HG03066 (cell line): ENCODE results near the gene PLEKHO1.
"Not testable (repeated sequence)": the region's sequence is repeated elsewhere in the genome, so short reads cannot be mapped to it uniquely, and the experiment has no call there.

Experiments
- ATAC-seq: cut with Tn5 transposase; IDR thresholded peaks from one replicate; pipeline ENCODE4 v1.9.1; 2021; ENCODE audit warnings: low read depth; ENCODE audit not compliant: unreplicated experiment

Gene PLEKHO1

DNA sequence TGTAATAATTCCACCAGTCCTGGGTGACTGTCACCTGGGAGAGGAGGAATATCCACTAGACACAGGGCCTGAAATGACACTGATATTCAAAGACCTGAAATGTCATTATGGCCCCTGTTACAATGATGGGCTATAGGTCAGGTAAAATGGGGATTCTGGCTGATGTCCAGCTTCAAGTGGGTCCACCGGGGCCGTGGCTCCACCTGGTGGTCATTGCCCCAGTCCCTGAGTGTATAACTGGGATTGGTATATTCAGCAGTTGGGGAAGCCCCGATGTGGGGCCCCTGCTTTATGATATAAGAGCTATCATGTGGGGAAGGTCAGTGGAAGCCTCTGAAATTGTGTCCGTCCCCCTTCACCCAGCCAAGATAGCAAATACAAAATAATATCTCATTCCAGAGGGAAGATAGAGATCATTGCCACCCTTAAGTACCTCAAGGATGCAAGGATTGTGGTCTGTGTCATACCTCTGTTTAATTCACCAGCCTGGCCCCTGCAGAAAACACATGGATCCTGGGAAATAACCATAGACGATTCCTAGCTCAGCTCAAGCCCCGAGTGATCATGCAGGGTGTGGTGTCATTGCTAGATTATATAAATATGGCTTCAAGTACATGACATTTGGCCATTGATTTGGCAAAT lies 19.4 kb downstream of the PLEKHO1 start:
- no peak for ATAC-seq

DNA sequence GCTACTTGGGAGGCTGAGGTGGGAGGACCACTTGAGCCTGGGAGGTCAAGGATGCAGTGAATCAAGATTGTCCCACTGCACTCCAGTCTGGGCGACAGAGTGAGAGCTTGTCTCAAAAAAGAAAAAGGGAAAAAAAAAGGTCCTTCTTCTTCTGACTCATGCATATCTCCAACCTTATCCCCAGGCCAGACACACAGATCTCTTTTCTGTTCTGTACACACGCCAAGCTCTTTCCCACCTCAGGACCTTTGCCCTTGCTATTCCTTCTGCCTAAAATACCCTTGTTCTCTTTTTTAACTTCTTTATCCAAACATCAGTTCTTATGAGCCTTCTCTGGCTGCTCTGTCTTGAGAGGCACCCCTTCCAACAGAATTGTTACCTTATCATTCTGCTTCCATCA lies 22.1 kb downstream of the PLEKHO1 start:
- ATAC-seq = no peak

DNA sequence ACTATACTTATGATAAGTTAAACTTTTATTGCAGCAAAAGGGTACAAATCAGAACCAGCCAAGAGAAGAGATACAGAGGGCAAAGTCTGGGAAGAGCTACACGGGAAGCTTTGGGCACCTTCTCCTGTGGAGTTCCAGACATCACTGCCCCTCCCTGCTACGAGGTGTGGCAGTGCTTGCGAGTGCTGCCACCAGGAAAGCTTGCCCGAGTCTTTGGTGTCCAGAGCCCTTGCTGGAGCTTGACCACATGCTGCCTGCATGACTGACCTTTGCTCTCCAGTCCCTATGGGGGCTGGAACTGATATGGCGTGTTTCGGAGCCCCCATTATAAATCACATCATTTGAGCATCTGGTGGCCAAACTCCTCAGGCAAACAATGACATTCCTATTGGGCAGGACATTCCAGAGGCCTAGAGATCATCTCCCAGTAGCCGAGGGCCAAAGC lies 23.4 kb downstream of the PLEKHO1 start:
- ATAC-seq = no peak

DNA sequence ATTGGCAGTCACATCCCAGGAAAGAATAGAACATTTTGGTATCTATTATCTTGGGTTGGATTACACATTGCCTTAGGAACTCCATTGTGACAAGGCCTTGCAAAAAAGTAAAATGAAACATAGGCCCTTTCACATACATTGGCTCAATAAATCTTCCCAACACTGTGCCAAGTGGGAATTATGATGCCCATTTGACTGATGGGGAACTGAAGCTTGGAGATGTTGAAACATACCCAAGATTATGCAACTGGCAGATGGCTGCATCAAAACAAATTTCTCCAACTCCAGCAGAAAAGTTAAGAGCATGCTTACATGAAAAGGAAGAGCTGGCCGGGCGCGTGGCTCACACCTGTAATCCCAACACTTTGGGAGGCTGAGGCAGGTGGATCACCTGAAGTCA lies 26.9 kb downstream of the PLEKHO1 start:
- no peak for ATAC-seq

DNA sequence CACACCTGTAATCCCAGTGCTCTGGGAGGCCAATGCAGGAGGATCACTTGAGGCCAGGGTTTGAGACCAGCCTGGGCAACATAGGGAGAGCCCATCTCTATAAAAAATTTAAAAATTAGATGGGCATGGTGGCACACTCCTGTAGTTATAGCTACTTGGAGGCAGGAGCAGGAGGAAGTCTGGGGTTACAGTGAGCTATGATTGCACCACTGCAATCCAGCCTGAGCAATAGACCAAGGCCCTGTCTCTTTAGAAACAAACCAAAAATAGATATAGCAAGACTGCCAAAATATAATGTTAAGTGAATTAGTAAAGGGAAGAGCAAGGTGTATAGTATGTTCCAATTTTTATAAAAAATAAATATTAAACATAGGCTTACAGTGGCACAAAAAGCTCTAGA lies 28.8 kb downstream of the PLEKHO1 start:
- ATAC-seq = no peak

DNA sequence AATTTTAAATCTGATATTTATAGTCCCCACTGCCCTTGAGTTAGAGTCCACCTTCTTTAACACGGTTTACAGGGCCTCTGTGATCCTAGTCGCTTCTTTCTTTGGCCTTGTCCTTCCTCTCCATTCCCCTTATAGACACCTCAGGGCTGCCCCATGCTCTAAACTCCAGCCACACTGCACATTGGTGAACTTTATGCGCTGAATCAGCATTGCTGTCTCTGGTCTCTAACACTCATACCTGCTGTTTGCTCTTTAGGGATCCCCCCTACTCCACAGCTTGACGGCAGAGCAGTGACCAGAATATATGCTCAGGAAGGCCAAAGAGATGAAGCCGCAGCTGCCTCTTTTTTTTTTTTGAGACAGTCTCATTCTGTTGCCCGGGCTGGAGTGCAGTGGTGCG lies 30.2 kb downstream of the PLEKHO1 start:
- ATAC-seq = no peak

DNA sequence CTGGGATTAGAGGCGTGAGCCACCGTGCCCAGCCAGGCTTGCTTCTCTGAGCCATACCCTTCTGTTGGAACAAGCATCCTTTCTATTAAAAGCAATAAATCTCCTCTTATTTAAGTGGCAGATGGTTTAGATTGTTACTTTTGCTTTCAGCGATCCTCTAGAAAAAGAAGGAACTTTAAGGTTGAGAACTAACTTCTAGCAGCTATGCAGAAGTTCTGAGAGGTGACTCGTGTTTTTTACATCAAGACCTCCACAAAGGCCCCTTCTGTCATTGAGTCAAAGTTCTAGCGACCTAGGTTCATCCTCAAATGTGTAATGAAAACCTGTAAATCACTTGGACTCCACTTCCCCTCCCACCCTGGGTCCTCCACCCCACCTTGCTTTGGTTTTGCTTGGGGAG lies 30.8 kb downstream of the PLEKHO1 start:
- no peak for ATAC-seq

DNA sequence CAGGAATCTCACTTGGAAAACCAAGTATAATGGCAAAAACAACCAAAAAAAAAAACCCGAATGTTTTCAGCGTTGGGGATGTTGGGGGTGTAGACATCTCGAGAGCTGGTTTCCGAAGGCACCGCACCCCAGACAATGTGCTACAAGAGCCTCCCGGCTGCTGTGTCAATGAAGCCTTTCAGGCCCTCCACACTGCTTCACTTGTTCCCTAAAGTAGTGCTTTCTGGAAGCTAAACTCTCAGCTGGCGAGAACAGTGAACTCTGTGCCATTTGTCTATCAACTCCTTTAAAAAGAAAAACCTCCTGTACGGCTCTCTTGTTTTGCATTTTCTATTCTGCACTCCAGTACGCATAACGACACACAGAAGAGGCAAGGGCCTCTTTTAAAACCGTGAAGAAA lies 32.5 kb downstream of the PLEKHO1 start:
- ATAC-seq = no peak

DNA sequence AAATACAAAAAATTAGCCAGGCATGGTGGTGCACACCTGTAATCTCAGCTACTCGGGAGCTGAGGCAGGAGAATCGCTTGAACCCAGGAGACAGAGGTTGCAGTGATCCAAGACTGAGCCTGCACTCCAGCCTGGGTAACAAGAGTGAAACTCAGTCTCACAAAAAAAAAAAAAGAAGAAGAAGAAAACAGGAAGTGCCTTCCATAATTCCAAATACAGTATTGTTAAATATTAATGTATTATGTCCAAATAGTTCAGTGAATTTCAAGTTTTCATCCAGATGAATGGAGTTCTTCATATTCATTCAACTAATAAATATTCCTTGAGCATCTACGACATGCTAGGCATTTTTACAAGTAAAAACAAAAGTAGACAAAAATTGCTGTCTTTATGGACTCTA lies 33.3 kb downstream of the PLEKHO1 start:
- ATAC-seq = no peak

DNA sequence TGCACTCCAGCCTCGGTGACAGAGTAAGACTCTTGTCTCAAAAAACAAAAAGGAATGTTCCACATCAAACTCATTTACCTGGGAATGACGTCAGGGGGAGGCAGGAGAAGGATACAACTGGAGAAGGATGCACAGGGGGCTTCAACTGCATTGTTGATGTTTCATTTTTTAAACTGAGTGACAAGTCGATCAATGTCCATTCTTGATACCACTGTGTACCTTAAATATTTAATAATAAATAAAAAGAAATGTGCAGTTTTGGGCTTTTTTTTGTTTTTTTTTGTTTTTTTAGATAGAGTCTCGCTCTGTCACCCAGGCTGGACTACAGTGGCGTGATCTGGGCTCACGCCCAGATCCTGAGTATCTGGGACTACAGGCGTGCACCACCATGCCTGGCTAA lies 35.8 kb downstream of the PLEKHO1 start:
- ATAC-seq = no peak

DNA sequence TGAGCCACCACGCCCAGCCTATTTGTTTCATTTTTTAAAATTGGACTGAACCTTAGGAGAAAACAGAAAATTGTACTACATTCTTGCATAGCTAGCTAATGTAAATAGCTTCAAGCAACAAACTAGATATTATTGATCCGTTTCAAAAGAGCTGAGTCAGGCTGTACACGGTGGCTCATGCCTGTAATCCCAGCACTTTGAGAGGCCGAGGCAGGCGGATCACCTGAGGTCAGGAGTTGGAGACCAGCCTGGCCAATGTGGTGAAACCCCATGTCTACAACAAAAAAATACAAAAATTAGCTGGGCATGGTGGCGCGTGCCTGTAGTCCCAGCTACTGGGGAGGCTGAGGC lies 36.7 kb downstream of the PLEKHO1 start:
- ATAC-seq = not testable (repeated sequence)

DNA sequence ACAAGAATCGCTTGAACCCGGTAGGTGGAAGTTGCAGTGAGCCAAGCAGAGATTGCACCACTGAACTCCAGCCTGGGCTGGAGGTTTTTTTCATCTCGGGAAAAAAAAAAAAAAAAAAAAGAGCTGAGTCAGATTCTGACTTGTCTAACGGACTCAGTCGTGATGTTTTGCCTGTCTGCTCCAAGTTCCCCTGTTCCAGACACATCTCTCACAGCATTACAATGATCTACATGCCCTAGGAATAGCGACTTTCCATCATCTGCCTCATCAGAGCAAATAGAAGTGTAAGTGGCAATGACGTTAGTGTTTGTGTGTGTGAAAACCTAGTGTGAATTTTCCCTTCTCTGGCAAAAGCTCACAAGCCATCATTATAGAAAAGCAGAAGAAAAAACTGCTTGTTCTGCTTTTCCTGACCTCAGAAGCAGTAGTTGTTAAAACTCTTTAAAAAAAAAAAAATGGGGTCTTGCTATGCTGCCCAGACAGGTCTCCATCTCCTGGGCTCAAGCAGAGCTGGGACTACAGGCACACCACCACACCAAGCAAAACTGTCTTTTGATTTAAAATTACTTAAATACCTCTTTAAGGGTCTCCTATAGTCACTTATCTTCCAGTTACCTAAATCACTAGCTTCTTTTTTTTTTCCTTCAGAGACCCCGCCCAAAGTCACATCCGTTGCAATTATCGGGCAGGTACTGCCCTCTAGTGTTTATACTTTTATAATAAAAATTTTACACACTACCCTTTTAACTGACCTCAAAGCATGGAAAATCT lies 37.3 kb downstream of the PLEKHO1 start:
- ATAC-seq = no peak

DNA sequence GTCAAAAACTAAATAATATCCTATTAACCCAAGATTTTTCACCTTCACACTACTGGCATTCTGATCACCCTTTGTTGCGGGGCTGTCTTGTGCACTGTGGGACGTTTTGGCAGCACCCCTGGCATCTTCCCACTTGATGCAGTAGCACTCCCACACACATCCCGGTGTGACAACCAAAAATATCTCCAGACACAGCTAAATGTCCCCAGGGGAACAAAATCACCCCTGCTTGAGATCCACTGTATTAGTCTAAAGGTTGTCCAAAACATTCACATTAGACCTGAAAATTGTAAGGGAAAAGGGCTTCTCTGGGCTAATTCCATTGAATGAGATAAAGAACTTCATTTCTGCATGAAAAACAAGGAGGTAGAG lies 37.8 kb downstream of the PLEKHO1 start:
- no peak for ATAC-seq

DNA sequence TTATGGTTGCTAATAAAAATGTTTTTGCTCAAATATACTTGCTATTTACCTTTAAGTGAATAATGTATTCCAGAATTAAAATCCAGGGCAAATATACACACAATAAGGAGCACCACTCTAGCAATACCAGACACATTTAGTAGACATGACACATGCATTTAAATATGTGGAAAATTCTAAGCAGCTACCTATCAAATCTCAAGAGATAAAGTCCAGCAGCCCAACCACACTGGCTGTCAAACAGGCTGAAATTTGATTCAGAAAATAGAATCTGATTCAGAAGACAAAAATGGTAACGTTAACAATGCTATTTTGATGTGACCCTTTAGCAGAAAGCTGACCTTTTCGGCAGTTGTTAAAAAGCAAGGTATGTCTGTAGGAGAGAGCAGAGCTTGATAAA lies 42.3 kb downstream of the PLEKHO1 start:
- no peak for ATAC-seq

DNA sequence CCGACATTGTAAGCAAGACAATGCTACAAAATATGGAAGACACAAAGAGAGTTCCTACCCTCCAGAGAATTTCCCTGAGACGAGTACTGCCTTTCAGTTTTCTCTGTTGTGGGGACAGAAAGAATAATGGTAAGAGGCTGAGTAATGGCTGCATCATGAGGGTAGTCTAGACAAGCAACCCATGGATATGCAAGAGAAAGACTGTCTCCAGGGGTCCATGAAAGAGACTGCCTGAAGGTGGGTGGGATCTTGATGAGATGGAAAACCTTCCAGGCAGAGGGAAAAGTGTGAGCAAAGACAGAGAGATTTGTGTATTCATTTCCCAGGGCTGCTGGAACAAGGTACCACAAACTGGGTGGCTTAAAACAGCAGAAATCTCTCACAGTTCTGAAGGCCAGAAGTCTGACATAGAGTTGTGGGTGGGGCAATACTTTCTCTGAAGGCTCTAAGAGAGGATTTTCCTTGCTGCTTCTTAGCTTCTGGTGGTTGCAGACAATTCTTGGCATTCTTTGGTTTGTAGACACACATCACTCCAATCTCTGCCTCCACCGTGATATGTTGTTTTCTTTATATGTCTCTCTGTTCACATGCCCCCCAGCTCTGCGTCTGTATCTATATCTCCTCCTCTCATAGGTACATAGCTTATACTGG lies 44.8 kb downstream of the PLEKHO1 start:
- ATAC-seq = no peak

DNA sequence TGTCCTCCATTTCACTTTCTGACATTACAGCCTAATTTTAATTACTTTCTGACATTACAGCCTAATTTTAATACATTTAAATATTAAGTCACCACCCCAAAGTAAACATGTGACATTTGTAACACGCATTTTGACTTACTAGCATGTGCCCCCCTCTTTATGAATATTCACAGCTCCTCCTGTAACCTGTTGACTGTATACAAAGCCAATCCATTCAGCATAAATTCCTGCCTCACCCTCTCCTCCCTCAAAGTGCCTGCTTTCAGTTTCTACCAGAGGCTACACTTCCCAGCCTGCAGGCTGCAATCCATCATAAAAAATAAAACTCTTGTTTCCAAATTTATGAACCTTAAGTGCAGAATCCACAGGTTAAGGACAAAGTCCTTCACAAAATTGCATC lies 46.7 kb downstream of the PLEKHO1 start:
- no peak for ATAC-seq

DNA sequence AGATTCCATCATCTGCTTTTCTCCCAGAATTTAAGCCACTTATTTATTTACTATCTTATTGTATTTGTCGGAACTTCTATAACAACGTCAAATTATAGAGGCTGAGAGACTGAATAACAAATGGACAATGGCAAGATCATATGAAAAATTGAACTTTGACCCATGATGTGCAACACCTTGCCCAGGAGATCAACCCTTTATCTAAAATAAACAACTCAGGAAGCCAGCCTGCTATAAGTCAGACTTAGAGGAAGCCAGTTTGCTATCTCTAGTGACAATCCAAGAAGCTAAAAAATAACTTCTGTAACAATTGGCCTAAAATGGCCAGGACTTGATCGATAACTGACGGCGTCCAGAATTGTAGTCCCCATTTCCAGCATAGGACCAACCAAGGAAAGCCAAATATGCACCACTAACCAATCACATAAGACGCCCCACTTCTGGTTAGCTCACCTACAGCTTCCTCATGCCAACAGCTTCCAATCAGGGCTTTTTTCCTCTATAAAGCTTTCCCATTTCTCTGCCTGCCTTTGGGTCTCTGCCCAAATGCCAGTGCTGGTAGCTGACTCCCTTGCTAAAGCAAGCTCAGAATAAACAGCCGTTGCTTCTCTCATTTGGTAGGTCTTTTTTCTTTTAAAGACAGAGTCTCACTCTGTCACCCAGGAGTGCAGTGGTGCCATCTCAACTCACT lies 57.7 kb downstream of the PLEKHO1 start:
- ATAC-seq = no peak

DNA sequence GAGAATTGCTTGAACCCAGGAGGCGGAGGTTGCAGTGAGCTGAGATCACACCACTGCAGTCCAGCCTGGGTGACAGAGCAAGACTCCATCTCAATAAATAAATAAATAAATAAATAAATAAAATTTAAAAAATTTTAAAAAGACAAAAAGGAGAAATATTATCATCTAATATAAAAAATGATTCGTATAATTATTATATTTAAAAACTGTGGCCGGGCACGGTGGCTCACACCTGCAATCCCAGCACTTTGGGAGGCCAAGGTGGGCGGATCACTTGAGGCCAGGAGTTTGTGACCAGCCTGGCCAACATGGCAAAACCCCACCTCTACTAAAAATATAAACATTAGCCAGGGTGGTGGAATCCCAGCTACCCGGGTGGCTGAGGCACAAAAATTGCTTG lies 58.7 kb downstream of the PLEKHO1 start:
- ATAC-seq = not testable (repeated sequence)
